Measurements from ENCODE around the gene ACKR3.
A peak's percentile ranks its signal among the peaks of the same experiment; 100 is the strongest.

The ACKR3 gene

DNA sequence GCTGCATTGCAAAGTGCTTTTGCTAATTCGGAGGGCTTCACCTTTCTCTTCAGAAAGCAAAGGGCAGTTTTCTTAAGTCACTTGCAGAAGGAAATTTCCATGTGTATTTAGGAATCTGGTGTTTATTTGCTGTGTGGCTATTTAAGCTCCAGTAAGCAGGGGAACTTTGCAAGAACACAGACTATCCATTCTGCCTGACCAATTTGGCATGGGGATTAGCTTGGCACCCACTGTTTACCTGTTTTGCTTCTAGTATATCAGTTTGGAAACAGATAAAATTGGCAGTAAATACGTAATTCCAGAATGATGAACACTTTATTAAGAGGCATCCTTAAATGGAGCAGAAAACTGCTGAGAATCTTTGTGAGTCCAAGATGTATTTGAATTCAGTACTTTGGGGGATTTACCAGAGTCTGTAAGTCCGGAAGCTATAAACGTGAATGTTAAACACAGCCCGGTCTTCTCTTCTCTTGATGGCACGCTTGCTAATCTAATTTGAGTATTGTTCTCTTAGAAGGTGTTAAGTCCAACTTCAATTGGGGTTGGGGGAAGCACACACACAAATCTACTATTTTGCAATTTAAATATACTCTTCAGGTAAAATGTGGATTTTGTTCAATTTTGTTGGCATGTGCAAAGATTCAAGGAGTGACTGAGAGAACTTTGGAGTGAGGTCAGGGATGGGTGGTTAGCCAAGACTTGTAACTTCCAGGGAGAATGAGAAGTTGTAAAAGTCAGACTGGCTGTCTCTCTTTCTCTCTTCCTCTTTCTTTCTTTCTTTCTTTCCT is 650 bp downstream of the ACKR3 start:
- DNase-seq: no peak

DNA sequence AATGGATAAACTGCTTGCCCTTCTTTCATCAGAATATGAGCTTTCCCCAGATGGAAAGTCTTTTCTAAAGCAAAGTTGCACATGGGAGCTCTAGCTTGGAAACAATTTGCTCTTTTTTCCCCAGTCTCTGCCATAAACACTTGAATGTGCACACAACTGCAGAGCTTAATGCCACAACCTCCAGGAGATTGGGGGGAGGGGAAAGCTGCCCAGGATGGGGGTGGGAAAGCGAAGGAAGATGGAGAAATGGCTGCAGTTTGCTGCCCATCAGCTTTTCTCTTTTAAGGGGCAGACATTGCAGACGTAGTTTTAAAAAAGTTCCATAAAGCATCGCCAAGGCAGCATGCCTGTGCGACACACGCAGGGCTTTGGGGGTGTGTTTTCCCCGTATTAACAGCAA is 1.5 kb downstream of the ACKR3 start:
- DNase-seq: no peak

DNA sequence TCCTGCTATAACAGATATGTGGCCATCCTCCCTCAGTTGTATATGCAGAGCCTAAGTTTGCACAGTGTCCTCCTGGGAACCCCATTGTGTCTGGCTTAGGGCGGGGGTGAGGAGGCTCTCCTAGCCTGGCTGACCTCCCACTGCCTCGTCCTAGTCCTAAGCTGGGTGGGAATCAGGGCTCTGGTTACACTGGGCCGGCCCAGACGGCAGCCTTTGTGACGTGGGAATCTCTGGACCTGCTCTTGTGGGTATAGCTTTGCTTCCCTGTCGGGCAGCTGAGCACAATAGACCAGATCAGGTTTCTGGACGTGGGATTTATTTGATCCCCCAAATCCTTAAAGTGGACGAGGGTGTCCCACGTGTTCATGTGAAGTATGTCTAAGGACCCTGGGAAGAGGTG is 2.9 kb downstream of the ACKR3 start:
- DNase-seq: no peak

DNA sequence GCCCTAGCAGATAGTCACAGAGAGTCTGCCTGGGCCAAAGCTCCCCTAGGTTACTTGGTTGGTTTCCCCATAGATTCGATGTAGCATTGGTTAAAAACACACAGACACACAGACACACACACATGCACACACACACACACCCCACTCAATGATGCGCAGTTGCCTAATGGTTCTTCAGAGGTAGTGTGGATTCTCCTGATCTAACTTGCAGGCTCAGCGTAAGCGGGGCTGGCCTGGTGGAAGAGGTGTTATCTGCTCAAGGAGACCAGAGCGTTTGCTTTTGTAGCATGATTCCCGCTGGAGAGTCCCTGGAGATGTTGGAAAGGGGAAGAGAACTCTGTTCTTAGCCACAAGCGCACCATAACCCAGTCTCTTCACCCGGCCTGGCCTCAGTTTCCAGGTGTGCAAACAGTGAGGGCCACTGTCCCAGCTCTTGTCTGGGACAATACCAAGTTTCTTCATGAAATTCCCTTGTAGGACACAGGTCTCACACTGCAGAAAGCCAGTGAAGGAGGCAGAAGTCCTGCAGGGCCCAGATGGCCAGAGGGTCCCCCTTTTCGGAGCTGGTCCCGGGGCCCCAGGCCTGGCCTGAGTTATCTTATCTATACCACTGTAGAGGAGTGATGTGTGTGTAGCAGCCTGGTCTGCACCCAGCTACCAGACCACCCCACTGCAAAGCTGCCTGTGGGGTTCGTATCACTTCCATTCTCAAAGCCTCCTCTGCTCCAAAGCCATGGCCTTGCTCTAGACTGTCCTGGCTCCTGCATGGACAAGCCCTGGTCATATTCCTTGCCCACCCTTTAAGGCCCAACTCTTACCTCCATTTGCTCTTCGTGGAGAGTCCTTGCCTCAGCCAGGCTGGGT is 3.7 kb downstream of the ACKR3 start:
- no peak for DNase-seq

DNA sequence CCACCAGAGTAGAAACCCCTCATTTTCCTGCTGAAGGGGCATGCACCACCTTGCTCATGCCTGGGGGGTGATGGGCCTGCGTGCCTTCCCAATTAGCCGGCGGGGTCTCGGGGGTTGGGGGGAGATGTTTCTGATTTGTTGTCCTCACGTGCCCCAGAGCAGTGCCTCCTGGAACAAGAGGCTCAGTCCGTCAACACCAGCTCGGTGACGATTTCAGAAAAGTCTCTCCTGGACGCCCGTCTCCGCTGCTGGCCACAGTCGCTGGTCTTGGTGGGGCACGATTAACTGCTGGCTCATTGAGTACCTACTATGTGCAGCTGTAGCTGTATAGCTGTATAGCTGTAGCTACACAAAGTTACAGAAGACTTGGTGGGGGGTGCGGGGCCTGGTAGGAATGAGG is 4.4 kb downstream of the ACKR3 start:
- no peak for DNase-seq

DNA sequence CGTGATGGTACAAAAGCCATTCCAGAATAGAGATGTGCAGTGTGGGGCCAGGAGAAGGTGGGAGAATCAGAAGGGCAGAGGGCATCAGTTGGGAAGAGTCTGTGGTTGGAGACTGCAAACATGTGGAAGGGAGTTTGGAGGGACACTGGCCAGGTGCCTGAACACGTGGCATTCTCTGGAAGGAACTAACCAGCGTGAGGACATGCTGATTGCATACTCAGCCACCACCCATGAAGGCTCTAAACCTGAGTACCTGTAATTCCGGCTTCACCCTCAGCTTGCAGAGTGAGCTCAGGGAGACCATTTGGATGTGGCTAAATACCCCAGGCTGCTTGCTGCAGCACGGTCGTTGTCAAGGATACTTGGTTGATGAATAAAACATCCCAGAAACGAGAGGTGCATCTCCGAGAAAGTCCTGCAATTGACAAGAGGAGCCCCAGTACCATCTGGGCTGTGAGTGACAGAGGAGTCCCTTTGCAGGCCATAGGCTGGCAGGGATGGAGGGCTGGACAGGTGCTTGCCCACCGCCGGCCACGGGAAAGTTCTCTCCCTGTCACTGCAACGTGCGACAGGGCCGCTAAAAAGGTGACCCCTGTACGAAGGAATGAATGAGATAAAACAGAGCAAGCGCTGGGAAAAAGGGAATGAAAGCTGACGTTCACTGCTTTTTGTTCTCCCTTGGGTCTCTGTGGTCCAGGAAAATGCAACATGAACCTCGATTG is 5.0 kb downstream of the ACKR3 start:
- no peak for DNase-seq

DNA sequence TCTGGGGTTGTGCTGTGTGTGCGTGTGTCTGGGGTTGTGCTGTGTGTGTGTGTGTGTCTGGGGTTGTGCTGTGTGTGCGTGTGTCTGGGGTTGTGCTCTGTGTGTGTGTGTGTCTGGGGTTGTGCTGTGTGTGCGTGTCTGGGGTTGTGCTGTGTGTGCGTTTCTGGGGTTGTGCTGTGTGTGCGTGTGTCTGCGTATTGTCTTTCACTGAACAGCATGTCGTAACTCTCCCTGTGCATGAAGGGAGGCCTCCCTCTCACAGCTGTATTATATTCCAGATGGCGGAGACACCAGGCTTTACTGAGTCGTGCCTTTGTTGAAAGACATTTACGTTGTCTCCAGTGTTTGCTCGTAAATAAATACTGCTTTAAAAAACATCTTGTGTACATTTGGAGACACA is 5.9 kb downstream of the ACKR3 start:
- DNase-seq: no peak

DNA sequence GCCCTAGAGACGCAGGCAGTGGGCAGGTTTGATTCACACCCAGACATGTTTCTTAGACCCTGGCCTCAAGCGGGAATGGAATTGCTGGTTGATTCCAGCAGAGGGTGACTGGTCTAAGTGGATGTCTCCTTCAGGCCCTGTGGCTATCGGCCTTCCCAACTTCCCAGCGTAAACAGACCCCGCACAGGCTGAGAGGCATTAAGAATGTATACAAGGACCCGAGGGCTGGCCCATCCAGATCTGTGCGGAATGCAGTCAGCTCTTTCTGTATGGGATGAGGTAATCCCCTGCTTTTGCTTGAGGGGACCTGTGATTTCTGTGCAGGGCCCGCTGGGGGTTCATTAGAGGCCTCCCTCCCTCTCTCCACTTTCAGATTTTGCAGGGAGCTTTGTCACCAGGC is 6.5 kb downstream of the ACKR3 start:
- no peak for DNase-seq

DNA sequence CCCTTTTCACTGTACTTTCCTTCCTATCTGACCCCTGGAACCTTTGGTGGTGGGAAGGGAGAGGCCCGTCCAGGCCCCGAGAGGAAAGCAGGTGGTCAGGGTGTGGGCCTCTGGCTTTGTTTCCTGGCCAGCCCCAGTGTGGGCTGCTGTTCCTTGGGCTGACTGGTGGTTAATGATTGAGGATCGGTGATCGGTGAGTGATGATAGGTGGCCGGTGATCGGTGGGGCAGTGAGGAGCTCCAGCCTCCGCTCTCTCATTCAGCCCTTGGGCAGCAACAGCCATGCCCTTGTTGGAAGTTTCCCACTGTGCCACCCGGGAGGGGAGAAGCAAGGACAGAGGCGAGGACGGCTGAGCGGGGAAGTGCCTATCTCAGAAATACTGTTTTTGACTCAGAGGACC is 7.3 kb downstream of the ACKR3 start:
- no peak for DNase-seq

DNA sequence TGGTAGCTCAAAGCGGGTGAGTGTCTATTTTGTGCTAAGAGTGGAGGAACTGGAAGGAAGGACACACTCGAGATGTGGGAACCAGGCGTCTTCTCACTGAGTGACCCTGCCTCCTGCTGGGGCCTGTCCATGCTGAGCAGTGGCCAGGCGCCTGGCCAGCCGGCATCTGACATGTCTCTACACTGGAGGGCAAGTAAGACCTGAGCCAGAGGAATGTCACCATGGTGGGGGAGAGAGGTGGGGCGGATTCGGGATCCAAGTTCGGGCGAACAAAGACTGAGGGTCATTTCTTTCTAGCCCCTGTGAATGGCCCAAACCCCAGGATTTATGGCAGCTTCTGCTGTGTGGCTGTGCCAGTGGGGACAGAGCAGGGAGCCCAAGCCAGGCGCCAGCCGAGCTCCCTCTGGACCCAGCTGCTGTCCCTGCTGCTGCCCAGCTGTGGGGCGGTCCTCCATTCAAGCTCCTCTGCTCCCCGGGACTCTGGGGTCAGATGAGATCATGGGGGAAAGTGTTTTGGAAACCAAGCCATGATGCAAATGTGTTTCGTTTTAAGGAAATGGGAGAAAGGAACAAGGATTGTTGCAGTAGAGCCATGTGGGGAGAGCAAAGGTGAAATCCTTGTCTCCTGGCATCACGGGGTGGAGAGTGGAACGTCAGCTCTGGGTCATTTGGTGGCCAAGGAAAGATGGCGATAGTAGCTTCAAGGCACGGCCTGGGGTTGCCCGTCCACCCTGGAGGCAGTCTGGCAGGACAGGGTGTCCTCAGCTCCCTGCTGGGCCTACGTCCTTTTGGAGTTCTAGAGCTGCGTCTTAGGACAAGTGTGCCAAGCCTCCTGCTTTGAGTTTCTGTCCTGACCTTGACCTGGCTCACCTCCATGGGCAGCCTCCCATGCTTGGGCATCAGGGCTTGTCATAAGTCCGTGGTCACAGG is 8.1 kb downstream of the ACKR3 start:
- no peak for DNase-seq

DNA sequence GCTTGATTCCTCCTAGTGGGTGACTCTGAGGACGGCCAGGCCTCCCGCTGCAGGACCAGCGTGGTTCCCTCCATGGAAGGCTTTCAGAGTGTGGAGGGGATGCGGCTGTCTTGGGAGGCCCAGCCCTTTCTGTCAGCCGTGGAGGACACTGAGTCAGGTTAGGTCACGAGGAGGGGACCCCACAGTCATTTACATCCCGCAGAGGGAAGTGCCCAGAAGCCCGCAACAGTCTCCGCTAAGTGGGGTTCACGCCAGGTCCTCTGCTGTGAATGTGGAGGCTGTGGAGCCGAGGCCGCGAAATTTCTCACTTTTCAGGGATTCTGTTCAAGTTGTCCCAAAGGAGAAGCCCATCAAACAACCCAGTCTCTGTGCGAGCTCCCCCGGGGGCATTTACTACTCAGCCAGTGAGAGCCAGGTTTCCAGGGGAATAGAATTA is 8.8 kb downstream of the ACKR3 start:
- no peak for DNase-seq

DNA sequence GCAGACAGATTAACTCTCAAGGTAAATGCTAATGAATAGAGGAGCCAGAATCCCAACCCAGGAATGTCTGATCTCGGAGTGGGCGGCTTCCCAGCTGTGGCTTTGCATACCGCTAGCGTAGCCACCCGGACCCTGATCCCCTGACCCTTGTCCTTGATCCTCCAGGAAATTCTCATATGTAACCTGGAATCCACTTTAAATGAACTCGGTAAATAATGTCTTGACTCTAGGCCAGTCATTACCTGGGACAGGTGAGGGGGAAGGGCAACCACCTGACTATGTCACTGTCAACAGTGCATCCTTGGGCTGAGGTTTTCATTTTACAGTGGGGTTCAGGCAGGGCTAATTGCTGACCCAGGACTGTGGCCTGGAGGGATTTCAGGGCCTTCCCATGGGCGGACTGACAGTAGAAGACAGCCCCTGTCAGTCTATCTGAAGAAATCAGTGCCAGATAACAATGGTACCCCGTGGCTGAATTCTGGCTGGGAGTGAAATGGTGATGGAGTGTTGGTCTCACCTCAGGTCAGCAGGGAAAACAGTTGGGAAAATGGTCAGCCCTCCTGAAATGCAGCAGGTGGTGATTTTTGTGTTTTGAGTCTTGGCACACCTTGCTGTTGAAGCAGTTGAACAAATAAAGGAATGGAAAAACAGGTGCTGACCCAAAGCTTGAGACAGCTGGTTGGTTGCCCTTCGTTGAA is 9.6 kb downstream of the ACKR3 start:
- DNase-seq: no peak

DNA sequence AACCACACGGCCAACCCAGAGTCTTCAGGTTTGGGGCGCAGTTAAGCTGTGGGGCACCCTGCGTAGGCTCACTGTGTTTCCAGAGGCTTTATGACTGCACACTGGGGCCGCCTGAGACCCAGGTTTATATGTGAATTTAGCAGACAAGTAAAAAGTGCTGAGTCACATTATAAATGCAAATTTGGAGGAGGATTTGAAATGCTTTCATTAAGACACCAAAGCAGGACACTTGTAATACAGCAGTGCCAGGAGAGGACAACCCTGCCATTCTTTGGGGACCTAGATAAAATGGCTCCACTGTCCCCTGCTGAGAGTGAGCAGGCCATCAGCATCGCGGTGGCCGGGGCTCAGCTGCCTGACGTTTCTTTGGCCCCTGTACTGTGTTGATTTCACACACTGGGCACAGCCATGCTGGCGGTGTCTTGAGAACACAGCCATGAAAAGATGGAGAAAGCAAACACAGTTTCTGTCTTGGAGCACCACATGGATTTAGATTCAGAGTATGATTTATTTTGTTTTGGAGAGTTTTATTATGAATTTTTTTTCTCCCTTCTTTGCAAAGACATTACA is 10.2 kb downstream of the ACKR3 start:
- peak in 1 of 6 experiments; percentile 15 for DNase-seq

DNA sequence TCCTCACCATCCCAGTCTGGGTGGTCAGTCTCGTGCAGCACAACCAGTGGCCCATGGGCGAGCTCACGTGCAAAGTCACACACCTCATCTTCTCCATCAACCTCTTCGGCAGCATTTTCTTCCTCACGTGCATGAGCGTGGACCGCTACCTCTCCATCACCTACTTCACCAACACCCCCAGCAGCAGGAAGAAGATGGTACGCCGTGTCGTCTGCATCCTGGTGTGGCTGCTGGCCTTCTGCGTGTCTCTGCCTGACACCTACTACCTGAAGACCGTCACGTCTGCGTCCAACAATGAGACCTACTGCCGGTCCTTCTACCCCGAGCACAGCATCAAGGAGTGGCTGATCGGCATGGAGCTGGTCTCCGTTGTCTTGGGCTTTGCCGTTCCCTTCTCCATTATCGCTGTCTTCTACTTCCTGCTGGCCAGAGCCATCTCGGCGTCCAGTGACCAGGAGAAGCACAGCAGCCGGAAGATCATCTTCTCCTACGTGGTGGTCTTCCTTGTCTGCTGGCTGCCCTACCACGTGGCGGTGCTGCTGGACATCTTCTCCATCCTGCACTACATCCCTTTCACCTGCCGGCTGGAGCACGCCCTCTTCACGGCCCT is 11.2 kb downstream of the ACKR3 start:
- DNase-seq: no peak

DNA sequence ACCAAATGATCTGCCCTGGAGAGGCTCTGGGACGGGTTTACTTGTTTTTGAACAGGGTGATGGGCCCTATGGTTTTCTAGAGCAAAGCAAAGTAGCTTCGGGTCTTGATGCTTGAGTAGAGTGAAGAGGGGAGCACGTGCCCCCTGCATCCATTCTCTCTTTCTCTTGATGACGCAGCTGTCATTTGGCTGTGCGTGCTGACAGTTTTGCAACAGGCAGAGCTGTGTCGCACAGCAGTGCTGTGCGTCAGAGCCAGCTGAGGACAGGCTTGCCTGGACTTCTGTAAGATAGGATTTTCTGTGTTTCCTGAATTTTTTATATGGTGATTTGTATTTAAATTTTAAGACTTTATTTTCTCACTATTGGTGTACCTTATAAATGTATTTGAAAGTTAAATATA is 11.9 kb downstream of the ACKR3 start:
- DNase-seq: no peak

DNA sequence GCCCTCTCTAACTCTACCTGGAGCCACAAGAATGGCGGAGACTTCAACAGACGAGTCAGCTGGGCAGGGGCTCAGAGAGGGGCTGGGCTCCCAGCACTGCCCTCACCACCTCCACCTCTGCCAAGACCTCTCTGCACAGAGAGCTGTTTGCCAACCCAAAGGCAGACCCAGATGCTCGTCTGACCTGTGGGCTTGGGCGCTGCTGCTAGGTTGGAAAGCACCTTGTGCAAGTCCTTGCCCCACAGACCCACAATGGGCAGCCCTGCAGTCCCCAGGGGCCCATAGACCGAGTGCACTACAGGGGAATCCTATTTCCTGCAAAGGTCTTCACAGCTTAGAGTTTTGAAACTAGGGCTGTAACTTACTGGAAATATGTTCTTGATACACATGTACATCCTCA is 13.3 kb downstream of the ACKR3 start:
- DNase-seq: no peak

DNA sequence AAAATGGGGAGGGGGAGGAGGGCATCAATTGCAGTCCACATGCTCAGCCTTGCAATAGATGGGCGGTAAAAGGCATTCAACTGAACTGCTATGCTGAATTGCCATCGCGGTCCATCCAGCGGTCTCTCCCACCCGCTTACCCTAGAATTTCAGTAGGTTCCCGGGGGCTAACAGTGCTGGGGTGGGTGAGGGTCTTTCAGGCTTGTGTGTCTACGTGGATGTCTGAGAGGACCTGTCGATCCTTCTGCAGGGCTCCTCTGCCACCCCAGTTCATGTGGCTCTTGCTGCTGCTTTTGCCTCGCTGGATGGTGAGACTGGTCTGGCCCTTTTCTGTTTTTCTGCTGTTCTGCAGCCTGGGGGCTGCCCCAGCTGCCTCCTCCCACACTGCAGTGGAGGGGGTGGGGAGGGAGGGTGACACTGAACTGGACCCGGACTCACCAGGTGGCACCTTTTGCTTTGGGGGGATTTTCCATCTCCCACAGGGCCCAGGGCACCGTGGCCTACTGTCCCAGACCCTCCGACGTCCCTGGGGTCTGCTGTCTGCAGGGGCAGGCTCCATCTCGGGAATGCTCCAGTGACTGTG is 14.1 kb downstream of the ACKR3 start:
- DNase-seq: no peak

DNA sequence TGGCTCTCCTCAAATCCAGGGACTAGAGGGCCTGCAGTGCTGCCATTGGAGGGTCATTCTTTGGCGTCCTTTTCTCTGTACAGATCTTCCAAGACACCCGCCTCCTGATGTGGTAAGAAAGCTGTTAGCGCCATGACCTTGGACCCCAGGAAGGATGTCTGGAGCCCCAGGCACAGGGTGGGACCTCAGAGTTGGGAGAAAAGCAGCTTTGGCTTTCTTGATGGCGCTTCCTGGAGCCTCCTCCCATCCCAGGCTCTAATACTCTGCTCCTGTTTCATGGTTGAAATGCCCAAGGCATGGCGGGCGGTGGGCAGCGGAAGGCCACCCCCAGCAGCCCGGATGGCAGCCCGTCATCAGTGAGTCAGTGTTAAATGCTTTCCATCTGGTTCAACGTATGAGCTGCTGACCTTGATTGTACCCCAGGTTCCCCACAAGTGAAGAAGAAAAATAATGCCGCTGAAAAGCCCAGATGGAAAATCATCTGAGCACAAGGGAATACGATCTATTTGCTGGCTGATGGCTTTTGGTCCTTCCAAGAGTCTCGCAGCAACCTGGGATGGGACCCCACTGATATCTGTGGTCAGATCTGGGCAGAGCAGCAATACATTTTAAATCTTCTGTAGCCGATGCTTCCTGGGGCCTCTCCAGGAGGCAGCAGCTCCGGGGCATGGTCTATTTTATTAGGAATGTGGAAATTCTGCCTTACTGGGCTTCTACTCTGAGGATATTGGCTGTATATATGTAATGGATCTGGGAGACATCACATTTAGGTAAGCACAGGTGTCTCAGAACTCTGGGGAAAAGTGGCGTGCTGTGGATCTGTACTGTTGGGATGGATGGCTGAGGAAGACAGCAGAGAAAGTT is 15.1 kb downstream of the ACKR3 start:
- no peak for DNase-seq

DNA sequence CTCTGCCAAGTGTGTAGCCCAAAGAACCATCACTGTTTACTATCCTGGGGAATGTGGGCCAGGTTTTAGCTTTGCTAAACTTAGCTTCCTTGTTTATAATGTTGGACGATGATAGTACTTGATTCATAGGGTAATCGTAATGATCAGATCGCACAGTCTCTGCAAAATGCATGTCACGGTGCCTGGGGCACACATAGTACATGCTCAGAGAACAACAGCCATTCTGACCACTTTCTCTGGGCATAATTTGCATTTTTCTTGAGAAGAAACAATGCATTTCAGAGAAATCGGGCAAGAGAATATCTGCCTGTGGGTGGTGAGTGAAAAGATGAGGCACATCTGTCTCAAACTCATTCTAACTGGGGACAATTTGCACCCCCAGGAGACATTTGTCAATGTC is 16.3 kb downstream of the ACKR3 start:
- no peak for DNase-seq

All from stimulated activated naive CD4-positive, alpha-beta T cell (primary cell).